HG03558 (cell line): ENCODE results near the gene DPP9.

Experiments used
- ATAC-seq: cut with Tn5 transposase; IDR thresholded peaks from one replicate; pipeline ENCODE4 v1.9.1; 2021; ENCODE audit warnings: moderate number of reproducible peaks; ENCODE audit not compliant: unreplicated experiment; ENCODE audit errors: extremely low read depth

The DPP9 gene

DNA sequence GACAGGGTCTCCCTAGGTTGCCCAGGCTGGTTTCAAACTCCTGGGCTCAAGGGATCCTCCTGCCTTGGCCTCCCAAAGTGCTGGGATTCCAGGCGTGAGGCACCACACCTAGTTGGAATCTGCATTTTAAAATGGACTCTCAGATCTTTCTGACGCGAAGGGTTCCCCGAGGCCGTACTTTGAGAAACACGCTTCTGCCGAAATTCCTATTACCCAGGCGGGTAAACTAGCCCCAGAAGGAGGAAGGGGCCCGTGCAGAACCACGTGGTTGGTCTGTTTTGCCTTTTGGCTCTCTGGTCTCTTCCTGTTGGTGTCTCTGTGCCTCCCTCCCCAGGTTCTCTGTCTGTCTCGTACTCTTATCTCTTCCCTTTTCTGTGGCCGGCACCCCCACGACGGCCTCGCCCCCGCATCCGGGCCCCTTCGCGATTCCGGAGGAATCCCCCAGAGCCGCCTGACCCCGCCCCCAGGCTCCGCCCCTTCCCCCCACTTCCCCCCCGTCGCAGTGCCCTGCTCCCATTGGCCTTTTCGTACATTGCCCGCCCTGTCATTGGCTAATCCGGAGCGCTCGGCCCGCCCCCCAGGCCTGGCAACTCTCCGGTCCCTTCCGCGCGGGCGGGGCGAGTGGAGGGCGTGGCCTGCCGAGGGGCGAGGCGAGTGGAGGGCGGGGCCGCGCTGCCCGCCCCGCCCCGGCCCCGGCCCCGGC, 84.7 kb downstream of the DPP9 start, which contains the start of gene TNFAIP8L1:
Gene TNFAIP8L1 (plus strand): TSS at position 689 of the 703 bp plus-strand sequence. CDS start 12,354 bp downstream, outside the sequence.
- ATAC-seq: peak; percentile 67

DNA sequence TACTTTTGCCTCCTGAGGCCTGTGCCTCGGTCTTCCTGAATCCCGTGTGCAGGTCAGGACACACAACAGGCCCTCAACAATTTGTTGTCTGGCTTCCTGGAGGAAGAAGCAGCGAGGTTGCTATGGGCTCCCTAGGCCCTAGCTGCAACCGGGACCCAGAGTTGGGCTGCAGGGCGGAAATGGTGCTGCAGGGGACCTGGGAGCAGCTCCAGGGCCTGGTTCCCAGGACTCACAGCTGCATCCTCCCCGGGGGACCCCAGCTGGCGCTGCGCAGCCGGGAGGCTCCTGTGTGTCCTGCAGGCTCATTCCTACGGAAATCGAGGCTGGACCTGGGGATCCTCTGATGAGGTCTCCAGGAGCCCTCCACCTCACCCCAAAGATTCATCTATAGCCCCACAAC, 85.3 kb downstream of the DPP9 start:
- ATAC-seq: no peak

DNA sequence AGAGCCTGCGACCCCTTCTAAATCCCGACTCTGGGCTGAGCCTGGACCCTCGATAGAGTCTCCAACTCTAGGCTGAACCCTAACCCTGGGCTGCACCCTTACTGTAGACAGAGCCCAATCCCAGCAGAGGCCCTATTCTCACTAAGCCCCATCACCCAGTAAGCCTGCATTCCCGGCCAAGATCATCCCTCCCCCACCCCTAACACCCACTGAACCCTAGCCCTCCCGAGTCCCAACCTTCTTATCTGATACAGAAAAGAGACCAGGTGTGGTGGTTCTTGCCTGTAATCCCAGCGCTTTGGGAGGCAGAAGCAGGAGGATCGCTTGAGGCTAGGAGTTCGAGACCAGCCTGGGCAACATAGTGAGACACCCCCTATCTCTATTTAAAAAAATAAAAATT, 86.9 kb downstream of the DPP9 start:
- ATAC-seq: no peak

DNA sequence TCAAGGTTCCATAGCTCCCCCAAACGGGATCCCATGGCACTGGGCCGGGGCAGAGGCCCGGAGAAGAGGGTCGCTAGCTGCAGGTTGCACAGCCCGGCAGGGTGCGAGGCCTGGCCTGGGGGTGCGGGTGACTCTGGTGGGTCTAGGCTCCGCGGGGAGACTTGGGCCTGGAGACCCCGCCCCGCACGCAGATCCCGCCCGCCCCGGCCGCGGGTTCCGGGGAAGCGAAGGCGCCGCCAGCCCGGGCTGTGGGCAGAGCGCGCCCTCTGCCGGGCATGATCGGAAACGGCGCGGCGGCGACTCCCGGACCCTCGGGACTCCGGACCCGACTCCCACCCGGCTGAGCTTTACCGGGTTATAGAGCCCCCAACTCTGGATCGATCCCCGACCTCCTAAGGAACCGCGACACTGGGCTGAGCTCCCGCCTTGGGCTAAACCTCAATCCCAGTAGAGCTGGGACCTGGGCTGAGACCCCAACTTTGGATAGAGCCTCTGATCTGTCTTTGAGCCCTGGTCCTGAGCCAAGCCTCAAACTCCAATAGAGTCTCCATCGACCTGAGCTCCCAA, 87.4 kb downstream of the DPP9 start:
- ATAC-seq: no peak

DNA sequence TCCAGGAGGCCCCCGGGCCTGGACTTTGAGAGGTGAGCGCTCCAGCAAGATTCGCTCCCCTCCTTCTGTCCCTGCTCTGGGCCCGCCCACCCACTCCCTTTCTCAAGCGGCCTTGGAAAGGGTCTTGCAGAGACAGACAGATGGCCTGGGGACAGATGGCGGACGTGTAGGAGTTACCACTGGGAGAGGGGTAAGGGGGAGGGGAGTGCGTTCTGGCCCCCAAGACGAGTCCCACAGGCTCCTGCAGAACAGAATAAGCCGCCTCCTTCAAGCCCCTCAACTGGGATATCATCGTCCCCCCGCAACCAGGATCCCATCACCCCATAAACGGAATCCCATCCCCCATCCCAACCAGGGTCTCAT, 87.9 kb downstream of the DPP9 start:
- no peak for ATAC-seq

DNA sequence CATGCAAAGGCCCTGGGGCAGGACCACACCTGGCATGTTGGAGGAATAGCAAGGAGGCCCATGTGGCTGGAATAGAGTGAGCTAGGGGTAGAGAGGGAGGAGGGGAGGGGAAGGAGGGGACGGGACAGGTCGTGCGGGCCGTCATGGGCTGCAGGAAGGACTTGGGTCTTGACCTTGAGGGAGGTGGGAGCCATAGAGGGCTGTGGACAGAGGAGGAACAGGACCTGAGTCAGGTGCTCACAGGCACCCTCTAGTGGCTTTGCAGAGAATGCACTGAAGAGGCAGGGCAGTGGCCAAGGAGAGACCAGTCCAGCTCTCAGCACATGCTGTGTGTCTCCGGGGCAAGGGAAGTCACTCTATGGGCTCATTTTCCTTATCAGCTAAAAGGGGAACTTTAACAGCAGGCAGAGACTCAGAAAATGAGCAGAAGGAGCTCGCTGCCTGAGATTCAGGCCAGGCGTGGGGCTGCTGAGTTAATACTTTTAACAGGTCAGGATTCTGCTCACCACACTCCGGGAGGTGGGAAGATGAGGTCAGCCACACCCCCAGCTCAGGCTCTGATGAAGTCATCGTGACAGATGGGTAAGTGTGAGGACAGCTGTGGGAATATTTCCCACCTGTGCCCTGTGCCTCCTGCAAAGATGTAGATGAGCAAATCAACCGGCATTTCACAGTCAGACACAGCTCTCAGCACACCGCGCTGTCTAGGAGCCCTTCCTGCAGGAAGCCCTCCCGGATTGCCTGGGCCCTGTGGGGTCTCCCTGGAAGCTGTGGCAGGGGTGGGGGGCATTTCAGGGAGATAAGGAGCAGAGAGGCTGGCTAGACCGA, 90.3 kb downstream of the DPP9 start:
- no peak for ATAC-seq
